CD4-positive, alpha-beta memory T cell (primary cell): ENCODE measurements around the gene SNX33. TPM values are rescaled to one million over a fixed set of nuclear protein-coding genes. Genes with fewer than 3 reads are reported as not detected.
"Not testable (repeated sequence)": the region's sequence is repeated elsewhere in the genome, so short reads cannot be mapped to it uniquely, and the experiment has no call there.

Source experiments
- CTCF ChIA-PET: fragments of 350-600 bp; sonication (Branson Sonifier 250); formaldehyde crosslinking; loops from one replicate; lab custom pipeline; 2021; ENCODE audit warnings: inconsistent platforms; ENCODE audit not compliant: partially characterized antibody; lab: Charles Lee
- POLR2A ChIA-PET: fragments of 350-600 bp; sonication (Branson Sonifier 250); formaldehyde crosslinking; loops from one replicate; lab custom pipeline; 2021; ENCODE audit not compliant: partially characterized antibody; lab: Charles Lee
- DNase-seq, 5 donors: peaks; one replicate each; pipeline versions ENCODE4 v3.0.0 to v3.0.0-alpha.2; 2020 to 2022; ENCODE audit warnings: mixed read lengths in 1 of 5
- H3K27ac ChIP-seq: one replicate; pipeline ENCODE4 v1.7.0; 2013; ENCODE audit warnings: low read depth, low read length
- H3K27me3 ChIP-seq: 2 replicates; pipeline ENCODE4 v1.7.0; 2013; ENCODE audit warnings: mild to moderate bottlenecking, low read length, moderate library complexity; ENCODE audit not compliant: insufficient read depth
- H3K36me3 ChIP-seq: 2 replicates; pipeline ENCODE4 v1.7.0; 2013; ENCODE audit warnings: mild to moderate bottlenecking, low read length, moderate library complexity; ENCODE audit not compliant: insufficient read depth
- H3K4me1 ChIP-seq: 2 replicates; pipeline ENCODE4 v1.7.0; 2013; ENCODE audit warnings: mild to moderate bottlenecking, low read length, moderate library complexity; ENCODE audit not compliant: insufficient read depth
- H3K4me3 ChIP-seq, 2 donors: one replicate each; pipeline ENCODE4 v1.7.0; 2013; ENCODE audit warnings: low read length in 2 of 2, mild to moderate bottlenecking in 1 of 2
- H3K9me3 ChIP-seq, 2 donors: one replicate each; pipeline ENCODE4 v1.7.0; 2013; ENCODE audit warnings: low read length in 2 of 2, control low read depth in 1 of 2; ENCODE audit not compliant: control insufficient read depth in 1 of 2
- H3K27ac Mint-ChIP-seq, 7 donors: one replicate each; pipeline ENCODE4 v1.8.0; 2020 to 2021; ENCODE audit warnings: mixed read lengths in 7 of 7, mild to moderate bottlenecking in 6 of 7, inconsistent platforms in 3 of 7, moderate library complexity in 3 of 7
- H3K27me3 Mint-ChIP-seq, 2 donors: one replicate each; pipeline ENCODE4 v1.8.0; 2020 to 2021; ENCODE audit warnings: mixed read lengths in 2 of 2
- H3K36me3 Mint-ChIP-seq, 2 donors: one replicate each; pipeline ENCODE4 v1.8.0; 2020 to 2021; ENCODE audit warnings: mixed read lengths in 2 of 2, inconsistent platforms in 1 of 2, mild to moderate bottlenecking in 1 of 2
- H3K4me1 Mint-ChIP-seq, 4 donors: one replicate each; pipeline ENCODE4 v1.8.0; 2020 to 2021; ENCODE audit warnings: mixed read lengths in 4 of 4, mild to moderate bottlenecking in 1 of 4
- H3K4me3 Mint-ChIP-seq, 8 donors: one replicate each; pipeline ENCODE4 v1.8.0; 2020 to 2021; ENCODE audit warnings: mixed read lengths in 8 of 8, mild to moderate bottlenecking in 7 of 8, moderate library complexity in 6 of 8, inconsistent platforms in 3 of 8
- H3K9me3 Mint-ChIP-seq, 8 donors: one replicate each; pipeline ENCODE4 v1.8.0; 2020 to 2021; ENCODE audit warnings: mixed read lengths in 8 of 8, mild to moderate bottlenecking in 5 of 8, inconsistent platforms in 3 of 8, moderate library complexity in 1 of 8
- intact Hi-C: fragments of 100-400 bp; cut with micrococcal nuclease; formaldehyde crosslinking; loops from one replicate; pipeline ENCODE4 v1.15.1; 2023
- polyA plus RNA-seq, 2 donors: library from polyadenylated mRNA; unstranded; fragments of 300-500 nt; fragmentation: Illumina TruSeq; gene quantifications; one replicate each; pipeline ENCODE4 v1.2.3, GENCODE V29; 2021
- total RNA-seq, 2 experiments: library from RNA; stranded (reverse); gene quantifications; one replicate each; pipeline ENCODE4 v1.2.3, GENCODE V29; 2021

The SNX33 gene
- total and polyA plus RNA-seq, 4 experiments from 2014 or later = 0.33 to 3.8 (median 2.6) TPM

DNA sequence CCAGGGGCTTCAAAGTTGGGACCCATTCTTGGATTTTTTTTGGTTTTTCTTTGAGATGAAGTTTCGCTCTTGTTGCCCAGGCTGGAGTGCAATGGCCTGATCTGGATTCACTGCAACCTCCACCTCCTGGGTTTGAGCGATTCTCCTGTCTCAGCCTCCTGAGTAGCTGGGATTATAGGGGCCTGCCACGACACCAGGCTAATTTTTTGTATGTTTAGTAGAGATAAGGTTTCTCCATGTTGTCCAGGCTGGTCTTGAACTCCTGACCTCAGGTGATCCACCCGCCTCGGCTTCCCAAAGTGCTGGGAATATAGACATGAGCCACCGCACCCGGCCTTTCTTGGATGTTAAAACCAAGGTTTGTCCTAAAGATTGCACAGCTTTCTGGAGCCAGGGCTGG lies 13.8 kb upstream of the SNX33 start:
- intact Hi-C loops, H3K9me3 Mint-ChIP-seq, H3K4me3 Mint-ChIP-seq, H3K4me3 ChIP-seq, H3K27me3 ChIP-seq, DNase-seq, H3K27ac Mint-ChIP-seq, H3K27ac ChIP-seq, H3K9me3 ChIP-seq, H3K27me3 Mint-ChIP-seq, H3K36me3 ChIP-seq: not testable (repeated sequence)
- Mint-ChIP-seq H3K4me1 (peaks cover 16 to 28% (median 24%) of the 10 kb centered on the region in 4 donors), H3K36me3 (peaks cover 4 to 12% of the 10 kb centered on the region in 2 donors)
- H3K4me1 ChIP-seq = peaks cover 31% of the 10 kb centered on the region
- ChIA-PET CTCF (interaction anchor here (0.7 kb wide), 1 partner anchor 283 kb away, joined by 3 read pairs; no protein-coding TSS in a partner anchor), POLR2A (interaction anchor here (0.6 to 2.1 kb wide), 3 partner anchors 8 to 261 kb away, joined by 3 to 7 read pairs (median 4); partner anchors contain the start of gene SNUPN)

DNA sequence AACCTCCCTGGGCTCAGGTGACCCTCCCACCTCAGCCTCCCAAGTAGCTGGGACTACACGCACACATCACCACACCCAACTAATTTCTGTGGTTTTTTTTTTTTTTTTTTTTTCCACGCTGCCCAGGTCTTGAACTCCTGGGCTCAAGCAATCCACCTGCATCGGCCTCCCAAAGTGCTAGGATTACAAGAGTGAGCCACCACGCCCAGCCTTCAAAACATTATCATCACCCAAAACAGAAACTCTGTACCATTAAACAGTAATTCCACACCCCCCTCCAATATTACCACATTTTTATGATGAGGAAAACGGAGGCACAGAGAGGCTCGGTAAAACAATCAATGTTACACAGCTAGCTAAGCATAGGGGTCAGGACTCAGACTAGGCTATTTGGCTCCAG lies 11.7 kb upstream of the SNX33 start:
- intact Hi-C loops = no loop called here
- POLR2A ChIA-PET = interaction anchor here (1.0 to 7.3 kb wide), 3 partner anchors 9 to 182 kb away, joined by 4 to 209 read pairs (median 9); partner anchors contain the start of genes SNUPN and SNX33
- H3K27ac ChIP-seq = no peak overlapping the region
- H3K27ac Mint-ChIP-seq = peak overlapping the region in 1 of 7 donors; percentile 59
- H3K27me3 Mint-ChIP-seq = no peaks in the 10 kb centered on the region
- DNase-seq = no peak
- H3K4me3 Mint-ChIP-seq = peak overlapping the region in 2 of 8 donors; percentile 23 to 52
- H3K36me3 Mint-ChIP-seq = peaks cover 4 to 25% of the 10 kb centered on the region in 2 donors
- CTCF ChIA-PET = interaction anchor here (0.7 to 2.4 kb wide), 4 partner anchors 8 to 503 kb away, joined by 3 to 8 read pairs (median 5); partner anchors contain the start of genes MAN2C1 and SNUPN
- H3K4me3 ChIP-seq = no peak overlapping the region
- no peaks in the 10 kb centered on the region for H3K9me3 Mint-ChIP-seq
- no peaks in the 10 kb centered on the region for H3K9me3 ChIP-seq
- no peaks in the 10 kb centered on the region for H3K36me3 ChIP-seq
- peaks cover 25 to 49% (median 32%) of the 10 kb centered on the region in 4 donors for H3K4me1 Mint-ChIP-seq
- H3K4me1 ChIP-seq = peaks cover 38% of the 10 kb centered on the region
- no peaks in the 10 kb centered on the region for H3K27me3 ChIP-seq

DNA sequence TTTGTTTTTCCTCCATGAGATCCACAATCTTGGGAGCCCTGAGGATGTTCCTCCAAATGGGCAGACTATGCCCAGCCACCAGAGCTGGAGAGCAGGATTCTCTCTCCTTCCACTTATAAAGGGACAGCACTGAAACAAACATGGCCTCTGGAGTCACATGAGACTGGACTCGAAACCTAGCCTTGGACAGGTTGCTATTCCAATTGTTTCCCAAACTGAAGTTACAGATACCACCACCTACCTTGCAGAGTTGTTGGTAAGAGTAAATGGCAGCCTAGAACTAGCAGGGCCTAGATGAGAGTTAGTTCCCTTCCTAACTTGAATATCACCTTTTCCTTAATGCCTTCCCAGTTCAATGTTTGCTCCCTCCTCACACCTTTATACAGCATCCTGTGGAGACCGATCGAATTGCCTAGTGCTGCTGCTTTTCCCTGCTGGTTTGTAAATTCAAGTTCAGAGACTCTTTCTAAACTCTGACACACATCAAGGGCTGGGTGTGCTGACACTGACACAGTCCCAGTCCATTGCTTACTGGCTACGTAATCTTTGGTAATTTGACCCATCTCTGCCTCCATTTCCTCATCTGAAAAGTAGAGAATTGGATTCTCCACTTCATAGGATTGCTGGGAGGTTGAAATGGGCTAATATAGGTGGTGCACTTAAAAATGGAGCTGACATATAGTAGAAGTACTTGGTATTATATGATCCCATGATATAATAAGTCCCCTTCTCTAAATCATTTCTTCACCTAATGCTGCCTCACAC lies 10.3 kb upstream of the SNX33 start:
- Histone ChIP-seq H3K4me1 (peaks cover 40% of the 10 kb centered on the region), H3K27me3 (no peaks in the 10 kb centered on the region), H3K4me3 (peak overlapping the region in 1 of 2 donors; percentile 11), H3K27ac (peak overlapping the region; percentile 81), H3K9me3 (no peaks in the 10 kb centered on the region), H3K36me3 (no peaks in the 10 kb centered on the region)
- Mint-ChIP-seq H3K4me3 (peak overlapping the region in 7 of 8 donors; percentile 87 to 98 (median 94)), H3K4me1 (peaks cover 28 to 56% (median 37%) of the 10 kb centered on the region in 4 donors), H3K27ac (peak overlapping the region in 5 of 7 donors; percentile 5 to 98 (median 35)), H3K27me3 (no peaks in the 10 kb centered on the region), H3K9me3 (no peaks in the 10 kb centered on the region), H3K36me3 (peaks cover 4 to 25% of the 10 kb centered on the region in 2 donors)
- intact Hi-C loops = no loop called here
- CTCF ChIA-PET = interaction anchor here (0.8 to 4.1 kb wide), 8 partner anchors 9 to 270 kb away, joined by 3 to 18 read pairs (median 6); partner anchors contain the start of genes MAN2C1, SIN3A and SNUPN
- POLR2A ChIA-PET = interaction anchor here (1.0 to 7.3 kb wide), 7 partner anchors 7 to 184 kb away, joined by 4 to 209 read pairs (median 20); partner anchors contain the start of genes PTPN9, SIN3A, SNUPN and SNX33
- DNase-seq = no peak

GRCh38 chr15:75639191-75639708 lies 8.5 kb upstream of the SNX33 start:
- intact Hi-C loops = no loop called here
- peak overlapping the region; percentile 87 to 98 (median 94) for H3K4me3 Mint-ChIP-seq
- peaks cover 4 to 25% of the 10 kb centered on the region in 2 donors for H3K36me3 Mint-ChIP-seq
- H3K4me1 ChIP-seq = peaks cover 40% of the 10 kb centered on the region
- peak overlapping the region; percentile 81 for H3K27ac ChIP-seq
- H3K36me3 ChIP-seq = no peaks in the 10 kb centered on the region
- H3K27me3 ChIP-seq = no peaks in the 10 kb centered on the region
- peaks cover 30 to 61% (median 38%) of the 10 kb centered on the region in 4 donors for H3K4me1 Mint-ChIP-seq
- peak overlapping the region; percentile 55 to 96 for H3K4me3 ChIP-seq
- DNase-seq = peak in 1 of 5 donors; percentile 54
- no peaks in the 10 kb centered on the region for H3K9me3 Mint-ChIP-seq
- POLR2A ChIA-PET = interaction anchor here (0.6 to 7.3 kb wide), 22 partner anchors 8 to 616 kb away, joined by 3 to 209 read pairs (median 10); partner anchors contain the start of genes MAN2C1, PPCDC, PTPN9 and SIN3A
- CTCF ChIA-PET = interaction anchor here (1.1 to 5.2 kb wide), 15 partner anchors 8 to 287 kb away, joined by 3 to 69 read pairs (median 8); partner anchors contain the start of genes MAN2C1, SIN3A, SNUPN and SNX33
- no peaks in the 10 kb centered on the region for H3K27me3 Mint-ChIP-seq
- peak overlapping the region; percentile 79 to 98 (median 96) for H3K27ac Mint-ChIP-seq
- H3K9me3 ChIP-seq = no peaks in the 10 kb centered on the region

- intact Hi-C loops = loop anchor here (1.0 to 2.0 kb wide), 6 partner anchors 15 to 272 kb away; partner anchors contain the start of genes MAN2C1, PTPN9, SIN3A and SNUPN
- Histone ChIP-seq H3K4me3 (peak within 1 kb of the TSS; percentile 77 to 96), H3K9me3 (no peaks in the 10 kb centered on the region), H3K4me1 (peaks cover 40% of the 10 kb centered on the region), H3K36me3 (no peaks in the 10 kb centered on the region), H3K27me3 (no peaks in the 10 kb centered on the region), H3K27ac (peak within 1 kb of the TSS; percentile 81)
- H3K4me3 Mint-ChIP-seq = peak within 1 kb of the TSS; percentile 87 to 98 (median 94)
- peaks cover 4 to 25% of the 10 kb centered on the region in 2 donors for H3K36me3 Mint-ChIP-seq
- H3K27ac Mint-ChIP-seq = peak within 1 kb of the TSS; percentile 79 to 98 (median 96)
- ChIA-PET POLR2A (interaction anchor here (0.6 to 7.3 kb wide), 34 partner anchors 7 to 1099 kb away, joined by 3 to 209 read pairs (median 4); partner anchors contain the start of genes ARID3B, C15orf39, EDC3 and FBXO22), CTCF (interaction anchor here (1.0 to 5.2 kb wide), 16 partner anchors 10 to 287 kb away, joined by 3 to 69 read pairs (median 8); partner anchors contain the start of genes MAN2C1, PTPN9, SIN3A and SNUPN)
- H3K4me1 Mint-ChIP-seq = peaks cover 30 to 61% (median 39%) of the 10 kb centered on the region in 4 donors
- H3K9me3 Mint-ChIP-seq = no peaks in the 10 kb centered on the region
- H3K27me3 Mint-ChIP-seq = no peaks in the 10 kb centered on the region
- peak; percentile 92 to 96 (median 94) for DNase-seq
Observed at GRCh38 chr15:75639709-75640482, 7.8 kb upstream of the SNX33 start, which contains the start of gene IMP3. Gene IMP3 (minus strand): TSS chr15:75640224. CDS start chr15:75640168, 56 bp downstream.
